ENCODE results near the gene SARS1. TPM values are rescaled to one million over a fixed set of nuclear protein-coding genes. Genes with fewer than 3 reads are reported as not detected.

SARS1 gene
- total and polyA plus RNA-seq, 2 of the 13 experiments (the other 11 are each of a cell fraction or from before 2014, with no cell fraction given), result 103 to 134 TPM

- TF ChIP-seq ARNT2 (CRISPR knock-in tag; IDR thresholded peaks at IDR 0.05; ENCODE audit: low read depth), result peak; percentile 56
- no peak for TF ChIP-seq CCAR2 (optimal IDR thresholded peaks at IDR 0.05; ENCODE audit: low read depth, low read length)
- peak; percentile 34; the same call in 1 of the 2 replicates for TF ChIP-seq ERF (CRISPR knock-in tag; IDR thresholded peaks at IDR 0.05)
- no peak for TF ChIP-seq ZNF276 (CRISPR knock-in tag; IDR thresholded peaks at IDR 0.05; ENCODE audit: low read depth)
- TF ChIP-seq CBX2 (IDR thresholded peaks at IDR 0.05; ENCODE audit: low read depth, low read length), result no peak
- no peak for TF ChIP-seq CBX2 (CRISPR knock-in tag; IDR thresholded peaks at IDR 0.05; ENCODE audit: low read depth)
- TF ChIP-seq MIXL1 (CRISPR knock-in tag; IDR thresholded peaks at IDR 0.05), result no peak
- TF ChIP-seq ZNF780A (CRISPR knock-in tag; IDR thresholded peaks at IDR 0.05), result 0 out of 2 replicates have a peak, but pooled peaks have one; percentile 5
- TF ChIP-seq GABPB1 (CRISPR knock-in tag; IDR thresholded peaks at IDR 0.05), result peak; percentile 95
- TF ChIP-seq ZNF788 (CRISPR knock-in tag; IDR thresholded peaks at IDR 0.05; ENCODE audit: borderline replicate concordance), result peak; percentile 71; the same call in 1 of the 2 replicates
- 0 out of 2 replicates have a peak, but pooled peaks have one; percentile 27 for TF ChIP-seq AKAP8 (CRISPR knock-in tag; IDR thresholded peaks at IDR 0.05)
- no peak for TF ChIP-seq AKNA (CRISPR knock-in tag; IDR thresholded peaks at IDR 0.05; ENCODE audit: borderline replicate concordance)
- TF ChIP-seq ZNF580 (CRISPR knock-in tag; IDR thresholded peaks at IDR 0.05; ENCODE audit: borderline replicate concordance, low read depth), result peak; percentile 43; the same call in 1 of the 2 replicates
- TF ChIP-seq ZNF749 (CRISPR knock-in tag; IDR thresholded peaks at IDR 0.05; ENCODE audit: borderline replicate concordance), result no peak
- peak; percentile 81; the same call in 1 of the 2 replicates for TF ChIP-seq IRF9 (CRISPR knock-in tag; IDR thresholded peaks at IDR 0.05; ENCODE audit: borderline replicate concordance)
- no peak; the same call in 1 of the 2 replicates for TF ChIP-seq ZNF263 (CRISPR knock-in tag; IDR thresholded peaks at IDR 0.05)
- no peak for TF ChIP-seq TRIM22 (IDR thresholded peaks at IDR 0.05)
- no peak for TF ChIP-seq ZNF367 (CRISPR knock-in tag; IDR thresholded peaks at IDR 0.05; ENCODE audit: borderline replicate concordance)
- peak; percentile 27 for TF ChIP-seq ZNF883 (CRISPR knock-in tag; IDR thresholded peaks at IDR 0.05; ENCODE audit: not compliant biosample characterization)
These were observed at the start of gene SARS1 (continued) for GRCh38 chr1:109213824-109214693.

All from HepG2 (cell line).